SU-DHL-6 (cell line): ENCODE results near the gene STX8.

Experiments
- CTCF ChIP-seq: fragments of 200-600 bp; sonication (generic); IDR thresholded peaks from one replicate; pipeline ENCODE4 v1.5.1; 2017; ENCODE audit warnings: antibody characterized with exemption, mild to moderate bottlenecking, low read length, moderate library complexity; ENCODE audit not compliant: insufficient read depth, poor library complexity, severe bottlenecking
- EZH2phosphoT487 ChIP-seq: fragments of 200-600 bp; sonication (generic), shearing (Covaris generic); conservative IDR thresholded peaks from 2 replicates; pipeline ENCODE4 v1.6.1; 2018; ENCODE audit warnings: mild to moderate bottlenecking, antibody characterized with exemption, low read length, moderate library complexity, mixed read lengths

GRCh38 chr17:9356488-9356911 is 219.1 kb downstream of the STX8 start:
- TF ChIP-seq CTCF = no peak
- TF ChIP-seq EZH2phosphoT487 = no peak
